22Rv1 (cell line): ENCODE measurements around the gene SLC12A8.

Experiments used
- ZFX ChIP-seq: fragments of 450-650 bp; IDR thresholded peaks from 2 replicates; pipeline ENCODE4 v1.6.1; 2017; ENCODE audit warnings: antibody characterized with exemption, borderline replicate concordance
- TF ChIP-seq, protein P1 (sequence below): fragments of 450-650 bp; IDR thresholded peaks from 2 replicates; pipeline ENCODE4 v1.5.1; 2017; ENCODE audit warnings: mild to moderate bottlenecking

DNA sequence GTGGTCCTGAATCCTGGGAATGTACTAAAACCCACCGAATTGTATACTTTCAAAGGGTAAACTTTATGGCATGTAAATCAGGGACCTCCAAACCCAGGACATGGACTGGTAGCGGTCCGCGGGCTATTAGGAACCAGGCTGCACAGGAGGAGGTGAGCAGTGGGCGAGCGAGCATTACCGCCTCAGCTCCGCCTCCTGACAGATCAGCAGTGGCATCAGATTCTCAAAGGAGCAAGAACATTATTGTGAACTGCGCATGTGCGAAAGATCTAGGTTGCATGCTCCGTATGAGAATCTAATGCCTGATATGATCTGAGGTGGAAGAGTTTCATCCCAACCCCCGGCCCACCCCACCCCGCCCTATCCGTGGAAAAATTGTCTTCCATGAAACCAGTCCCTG, 178.9 kb downstream of the SLC12A8 start:
- TF ChIP-seq, protein P1, sequence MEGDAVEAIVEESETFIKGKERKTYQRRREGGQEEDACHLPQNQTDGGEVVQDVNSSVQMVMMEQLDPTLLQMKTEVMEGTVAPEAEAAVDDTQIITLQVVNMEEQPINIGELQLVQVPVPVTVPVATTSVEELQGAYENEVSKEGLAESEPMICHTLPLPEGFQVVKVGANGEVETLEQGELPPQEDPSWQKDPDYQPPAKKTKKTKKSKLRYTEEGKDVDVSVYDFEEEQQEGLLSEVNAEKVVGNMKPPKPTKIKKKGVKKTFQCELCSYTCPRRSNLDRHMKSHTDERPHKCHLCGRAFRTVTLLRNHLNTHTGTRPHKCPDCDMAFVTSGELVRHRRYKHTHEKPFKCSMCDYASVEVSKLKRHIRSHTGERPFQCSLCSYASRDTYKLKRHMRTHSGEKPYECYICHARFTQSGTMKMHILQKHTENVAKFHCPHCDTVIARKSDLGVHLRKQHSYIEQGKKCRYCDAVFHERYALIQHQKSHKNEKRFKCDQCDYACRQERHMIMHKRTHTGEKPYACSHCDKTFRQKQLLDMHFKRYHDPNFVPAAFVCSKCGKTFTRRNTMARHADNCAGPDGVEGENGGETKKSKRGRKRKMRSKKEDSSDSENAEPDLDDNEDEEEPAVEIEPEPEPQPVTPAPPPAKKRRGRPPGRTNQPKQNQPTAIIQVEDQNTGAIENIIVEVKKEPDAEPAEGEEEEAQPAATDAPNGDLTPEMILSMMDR, result no peak
- TF ChIP-seq ZFX, result no peak
